Left ventricle myocardium inferior (tissue), 1 donor: ENCODE results near the gene CCDC74B. TPM values are rescaled to one million over a fixed set of nuclear protein-coding genes. Genes with fewer than 3 reads are reported as not detected.
"Not testable (repeated sequence)": the region's sequence is repeated elsewhere in the genome, so short reads cannot be mapped to it uniquely, and the experiment has no call there.

Experiments used
- DNase-seq: peaks from one replicate; pipeline ENCODE4 v3.0.0-alpha.2; 2020
- H3K27ac ChIP-seq: fragments of 200-600 bp; replicated peaks from 2 replicates; pipeline ENCODE4 v1.8.0; 2021
- H3K27me3 ChIP-seq: fragments of 200-600 bp; 2 replicates; pipeline ENCODE4 v1.8.0; 2021; ENCODE audit warnings: low read depth
- H3K36me3 ChIP-seq: fragments of 200-600 bp; 2 replicates; pipeline ENCODE4 v1.8.0; 2021
- H3K4me1 ChIP-seq: fragments of 200-600 bp; 2 replicates; pipeline ENCODE4 v1.8.0; 2021
- H3K4me3 ChIP-seq: fragments of 200-600 bp; 2 replicates; pipeline ENCODE4 v1.8.0; 2021; ENCODE audit warnings: mild to moderate bottlenecking, moderate library complexity
- H3K9me3 ChIP-seq: fragments of 200-600 bp; replicated peaks from 2 replicates; pipeline ENCODE4 v1.8.0; 2021
- intact Hi-C: fragments of 100-400 bp; cut with micrococcal nuclease; formaldehyde crosslinking; loops from one replicate; pipeline ENCODE4 v1.11.0; 2022
- total RNA-seq: library from RNA; stranded (reverse); fragmentation: NEBNext Ultra II Directional; extraction: Animal tissue kit (Norgen Biotek cat#: 25700); gene quantifications from one replicate; pipeline ENCODE4 v1.2.1, GENCODE V29; 2021
- TF ChIP-seq, protein P1 (sequence below): fragments of 200-600 bp; IDR thresholded peaks from 2 replicates; pipeline ENCODE4 v1.8.0; 2021; ENCODE audit warnings: antibody characterized with exemption, mild to moderate bottlenecking, borderline replicate concordance
- donor health status: DM: no; HTN: yes; CAD: no; lungs with severe emphysema.

The CCDC74B gene
- total RNA-seq, 1 donor from 2014 or later: 0.44 TPM

DNA sequence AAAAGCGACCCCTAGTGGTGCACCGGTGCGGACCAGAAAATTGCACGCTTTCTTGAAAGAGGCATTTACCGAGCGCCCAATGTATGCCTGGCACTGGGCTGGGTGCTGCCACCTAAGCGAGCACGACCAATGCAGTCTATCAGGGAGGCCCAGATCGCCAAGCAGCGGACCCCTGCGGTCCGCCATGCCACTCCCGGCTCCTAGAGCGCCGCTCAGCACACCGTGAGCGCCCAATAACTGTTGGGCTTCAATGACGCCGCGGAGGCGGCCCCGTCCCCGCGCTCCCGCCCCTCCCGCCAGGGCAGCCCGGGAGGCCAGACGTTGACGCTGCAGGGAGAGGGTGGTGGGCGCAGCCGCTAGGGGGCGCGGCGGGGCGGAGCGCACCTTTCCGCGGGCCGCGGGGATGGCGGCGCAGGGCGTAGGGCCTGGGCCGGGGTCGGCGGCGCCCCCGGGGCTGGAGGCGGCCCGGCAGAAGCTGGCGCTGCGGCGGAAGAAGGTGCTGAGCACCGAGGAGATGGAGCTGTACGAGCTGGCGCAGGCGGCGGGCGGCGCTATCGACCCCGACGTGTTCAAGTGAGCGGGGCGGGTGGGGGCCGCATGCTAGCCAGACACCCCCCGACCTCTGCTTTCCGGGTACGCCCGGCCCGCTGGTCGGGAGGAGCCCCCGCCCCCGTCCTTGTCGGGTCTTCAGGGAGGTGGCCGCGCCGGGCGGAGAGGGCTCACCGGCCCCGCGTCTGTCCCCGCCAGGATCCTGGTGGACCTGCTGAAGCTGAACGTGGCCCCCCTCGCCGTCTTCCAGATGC is 37.2 kb upstream of the CCDC74B start, which contains the start of gene MZT2B:
MZT2B (plus strand) TSS at position 383 of the 803 bp plus-strand sequence; CDS start at position 404, 21 bp downstream.
- peak; percentile 90 for DNase-seq
- intact Hi-C loops, H3K27me3 ChIP-seq, H3K36me3 ChIP-seq, H3K9me3 ChIP-seq: not testable (repeated sequence)
- peak within 1 kb of the TSS; percentile 98 for H3K27ac ChIP-seq
- peak within 1 kb of the TSS; percentile 90 for H3K4me3 ChIP-seq
- peaks cover 48% of the 10 kb centered on the region for H3K4me1 ChIP-seq
- TF ChIP-seq, protein P1, sequence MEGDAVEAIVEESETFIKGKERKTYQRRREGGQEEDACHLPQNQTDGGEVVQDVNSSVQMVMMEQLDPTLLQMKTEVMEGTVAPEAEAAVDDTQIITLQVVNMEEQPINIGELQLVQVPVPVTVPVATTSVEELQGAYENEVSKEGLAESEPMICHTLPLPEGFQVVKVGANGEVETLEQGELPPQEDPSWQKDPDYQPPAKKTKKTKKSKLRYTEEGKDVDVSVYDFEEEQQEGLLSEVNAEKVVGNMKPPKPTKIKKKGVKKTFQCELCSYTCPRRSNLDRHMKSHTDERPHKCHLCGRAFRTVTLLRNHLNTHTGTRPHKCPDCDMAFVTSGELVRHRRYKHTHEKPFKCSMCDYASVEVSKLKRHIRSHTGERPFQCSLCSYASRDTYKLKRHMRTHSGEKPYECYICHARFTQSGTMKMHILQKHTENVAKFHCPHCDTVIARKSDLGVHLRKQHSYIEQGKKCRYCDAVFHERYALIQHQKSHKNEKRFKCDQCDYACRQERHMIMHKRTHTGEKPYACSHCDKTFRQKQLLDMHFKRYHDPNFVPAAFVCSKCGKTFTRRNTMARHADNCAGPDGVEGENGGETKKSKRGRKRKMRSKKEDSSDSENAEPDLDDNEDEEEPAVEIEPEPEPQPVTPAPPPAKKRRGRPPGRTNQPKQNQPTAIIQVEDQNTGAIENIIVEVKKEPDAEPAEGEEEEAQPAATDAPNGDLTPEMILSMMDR: peak; percentile 83

DNA sequence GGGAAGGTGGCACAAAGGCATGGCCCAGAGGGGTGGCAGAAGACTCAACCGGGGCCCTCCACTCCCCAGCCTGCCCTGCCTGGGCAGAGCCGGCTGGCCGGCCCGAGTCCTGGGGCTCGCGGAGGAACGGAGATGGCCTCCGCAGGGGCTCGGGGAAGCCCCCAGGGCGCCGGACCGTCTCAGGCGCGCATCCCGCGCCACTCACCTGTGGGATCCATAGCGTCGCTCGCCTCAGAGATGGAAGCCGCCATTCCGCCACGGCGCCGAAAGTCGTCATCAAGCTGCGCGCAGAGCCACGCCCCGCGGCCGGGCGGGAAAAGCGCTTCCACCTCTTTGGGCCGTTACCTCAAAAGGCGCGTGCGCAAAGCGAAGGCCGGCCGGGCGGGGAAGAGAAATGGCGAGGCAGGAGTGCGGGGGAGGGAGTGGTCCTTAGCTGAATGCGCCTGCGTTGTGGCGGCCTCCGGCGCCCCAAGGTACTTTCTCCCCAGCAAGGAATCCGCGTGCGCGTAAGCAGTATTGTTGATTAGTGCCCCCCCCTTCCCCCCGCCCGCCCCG is 36.5 kb upstream of the CCDC74B start, which contains the start of gene SMPD4:
SMPD4 (minus strand) TSS at position 278 of the 555 bp plus-strand sequence. CDS start 5,010 bp downstream, outside the sequence.
- Histone ChIP-seq H3K36me3 (peaks cover 3% of the 10 kb centered on the region), H3K27ac (peak within 1 kb of the TSS; percentile 98), H3K27me3 (no peaks in the 10 kb centered on the region), H3K9me3 (no peaks in the 10 kb centered on the region), H3K4me3 (peak within 1 kb of the TSS; percentile 90), H3K4me1 (peaks cover 48% of the 10 kb centered on the region)
- TF ChIP-seq, protein P1: no peak
- peak; percentile 98 for DNase-seq
- intact Hi-C loops: no loop called here

DNA sequence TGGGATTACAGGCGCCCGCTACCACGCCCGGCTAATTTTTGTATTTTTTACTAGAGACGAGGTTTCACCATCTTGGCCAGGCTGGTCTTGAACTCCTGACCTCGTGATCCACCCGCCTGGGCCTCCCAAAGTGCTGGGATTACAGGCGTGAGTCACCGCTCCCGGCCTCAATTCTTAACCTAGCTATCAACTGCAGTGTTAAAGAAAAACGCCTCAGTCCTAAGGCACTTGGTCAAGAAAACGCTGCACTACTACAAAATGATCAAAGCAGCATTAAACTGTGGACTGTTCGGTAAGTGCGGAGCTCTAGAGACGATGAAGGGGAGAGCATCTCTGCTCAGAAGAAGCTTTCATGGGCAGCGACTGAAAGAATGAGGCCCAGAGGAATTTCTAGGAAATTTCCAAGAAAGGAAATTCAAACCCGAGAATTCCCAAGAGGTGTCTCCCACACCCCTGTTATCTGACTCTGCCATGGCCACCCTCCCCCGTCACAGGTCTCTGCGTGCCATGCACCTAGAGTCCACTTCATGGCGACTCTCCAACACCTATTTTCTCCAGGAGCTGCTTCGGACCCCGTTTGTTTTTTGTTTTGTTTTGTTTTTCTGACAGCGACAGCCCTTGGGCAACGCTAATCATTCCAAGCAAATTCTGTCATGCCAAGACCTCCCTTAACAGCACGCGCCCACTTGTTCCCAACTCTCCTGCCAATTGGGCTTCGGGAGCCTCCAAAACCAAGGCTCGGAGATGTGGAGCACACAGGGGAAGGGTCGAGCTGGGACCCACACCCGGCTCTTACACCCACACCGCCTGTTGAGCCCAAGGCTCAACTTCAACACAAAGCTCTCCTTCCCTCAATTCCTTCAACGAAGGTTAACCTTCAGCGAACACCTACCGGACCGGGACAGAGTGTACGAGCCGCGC is 35.8 kb upstream of the CCDC74B start:
- Histone ChIP-seq H3K4me1 (peaks cover 43% of the 10 kb centered on the region), H3K4me3 (peak overlapping the region; percentile 90), H3K27ac (peak overlapping the region; percentile 98)
- H3K36me3 ChIP-seq, H3K9me3 ChIP-seq, DNase-seq, intact Hi-C loops, H3K27me3 ChIP-seq: not testable (repeated sequence)

DNA sequence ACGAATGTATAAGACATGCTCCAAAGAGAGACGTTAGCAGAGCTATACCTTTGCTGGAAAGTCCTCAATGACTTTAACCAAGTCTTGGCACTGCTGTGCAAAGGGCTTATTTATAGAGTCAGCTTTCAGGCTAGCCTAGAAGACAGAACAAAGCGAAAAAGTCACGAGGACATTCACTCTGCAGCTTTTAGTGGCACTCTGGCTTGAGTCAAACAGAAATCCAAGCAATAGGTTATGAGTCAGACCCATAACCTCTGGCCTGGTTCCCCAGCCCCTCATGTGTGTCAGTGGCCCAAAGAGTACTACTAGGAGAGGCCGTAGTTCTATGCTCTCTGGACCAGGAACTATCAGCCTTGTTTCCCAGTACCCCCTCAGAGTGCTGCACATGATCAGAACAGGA is 30.0 kb upstream of the CCDC74B start:
- Histone ChIP-seq H3K36me3 (peaks cover 61% of the 10 kb centered on the region), H3K4me1 (peaks cover 25% of the 10 kb centered on the region), H3K27ac (peak overlapping the region; percentile 81)
- H3K27me3 ChIP-seq, H3K4me3 ChIP-seq, DNase-seq, intact Hi-C loops, H3K9me3 ChIP-seq: not testable (repeated sequence)

DNA sequence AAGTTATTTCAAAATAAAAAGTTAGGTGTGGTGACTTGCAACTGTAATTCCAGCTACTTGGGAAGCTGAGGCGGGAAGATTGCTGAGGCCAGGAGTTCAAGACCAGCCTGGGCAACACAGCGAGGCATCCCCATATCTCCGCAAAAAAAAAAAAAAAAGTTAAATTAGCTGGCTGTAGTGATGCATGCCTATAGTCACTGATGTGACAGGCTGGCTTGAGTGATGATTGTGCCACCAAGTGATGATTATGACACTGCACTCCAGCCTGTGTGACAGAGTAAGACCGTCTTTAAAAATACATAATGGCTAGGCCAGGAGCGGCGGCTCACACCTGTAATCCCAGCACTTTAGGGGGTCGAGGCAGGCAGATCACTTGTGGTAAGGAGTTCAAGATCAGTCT is 25.0 kb upstream of the CCDC74B start:
- Histone ChIP-seq H3K36me3 (peaks cover 87% of the 10 kb centered on the region), H3K27me3 (no peaks in the 10 kb centered on the region), H3K4me3 (no peak overlapping the region), H3K27ac (no peak overlapping the region), H3K4me1 (peaks cover 12% of the 10 kb centered on the region), H3K9me3 (no peaks in the 10 kb centered on the region)
- TF ChIP-seq, protein P1: no peak
- no peak for DNase-seq
- intact Hi-C loops: no loop called here

DNA sequence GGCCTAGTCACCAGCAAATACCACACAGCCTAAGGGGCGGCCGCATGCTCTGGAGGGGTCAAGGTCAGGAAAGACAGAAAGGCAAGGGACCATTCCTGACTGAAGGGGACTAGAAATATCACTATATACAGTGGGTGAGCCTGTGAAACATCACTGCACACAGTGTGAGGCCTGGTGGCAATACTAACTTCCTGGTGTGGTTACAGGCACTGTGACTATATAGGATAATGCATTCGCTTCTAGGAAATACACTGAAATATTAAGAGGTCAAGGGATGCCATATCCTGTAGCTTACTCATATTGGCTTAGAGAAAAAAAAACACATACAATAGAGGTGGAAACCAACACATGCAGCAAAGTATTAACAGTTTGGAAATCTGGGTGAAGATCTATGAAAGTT is 24.3 kb upstream of the CCDC74B start:
- H3K27ac ChIP-seq, H3K4me1 ChIP-seq, DNase-seq, H3K4me3 ChIP-seq, H3K27me3 ChIP-seq, intact Hi-C loops, H3K9me3 ChIP-seq: not testable (repeated sequence)
- peaks cover 89% of the 10 kb centered on the region for H3K36me3 ChIP-seq

DNA sequence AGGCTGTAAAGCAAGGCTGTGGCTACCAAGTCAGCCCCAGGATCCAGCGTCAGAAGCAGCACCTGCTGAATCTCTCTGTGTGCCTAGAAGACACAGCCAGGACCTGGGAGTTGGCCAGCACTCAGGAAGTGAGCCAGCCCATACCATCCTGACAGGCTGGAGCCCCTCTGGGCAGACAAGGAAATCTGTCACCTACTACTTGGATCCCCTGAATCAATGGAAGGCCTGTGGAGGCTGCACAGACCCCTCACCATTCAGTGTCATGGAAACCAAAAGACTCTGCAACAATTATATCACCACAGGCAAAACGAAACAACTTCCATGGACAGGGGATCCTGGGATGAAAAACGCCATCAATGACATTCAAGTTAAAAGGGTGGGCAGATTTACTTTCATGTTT is 21.7 kb upstream of the CCDC74B start:
- H3K27me3 ChIP-seq, H3K9me3 ChIP-seq, H3K4me3 ChIP-seq, DNase-seq, H3K27ac ChIP-seq, H3K4me1 ChIP-seq, intact Hi-C loops: not testable (repeated sequence)
- peaks cover 85% of the 10 kb centered on the region for H3K36me3 ChIP-seq
